ENCODE measurements around the gene ZFP90. TPM values are rescaled to one million over a fixed set of nuclear protein-coding genes. Genes with fewer than 3 reads are reported as not detected.

ZFP90 gene
- total RNA-seq, 2 donors from 2014 or later = 9.1 to 20.0 TPM

- DNase-seq (ENCODE audit: low spot score) = no peak
- no peaks in the 10 kb centered on the region for H3K36me3 ChIP-seq
- TF ChIP-seq CTCF (IDR thresholded peaks at IDR 0.05) = no peak
- no peak overlapping the region for H3K4me3 ChIP-seq
- no peaks in the 10 kb centered on the region for H3K27me3 ChIP-seq
- H3K9me3 ChIP-seq = no peaks in the 10 kb centered on the region
- H3K4me1 ChIP-seq = peaks cover 0 to 6% of the 10 kb centered on the region in 2 donors
- H3K27ac ChIP-seq = no peak overlapping the region
Observed at GRCh38 chr16:68510775-68511174, 28.3 kb upstream of the ZFP90 start.

- Histone ChIP-seq H3K27ac (no peak overlapping the region), H3K27me3 (no peaks in the 10 kb centered on the region), H3K9me3 (no peaks in the 10 kb centered on the region), H3K4me3 (no peak overlapping the region), H3K4me1 (peaks cover 0 to 6% of the 10 kb centered on the region in 2 donors), H3K36me3 (no peaks in the 10 kb centered on the region)
- no peak for TF ChIP-seq CTCF (IDR thresholded peaks at IDR 0.05)
- no peak for DNase-seq (ENCODE audit: low spot score)
Observed at GRCh38 chr16:68512183-68512582, 26.9 kb upstream of the ZFP90 start.

- no peak for TF ChIP-seq CTCF (IDR thresholded peaks at IDR 0.05)
- Histone ChIP-seq H3K4me3 (no peak overlapping the region), H3K4me1 (peaks cover 0 to 6% of the 10 kb centered on the region in 2 donors), H3K27me3 (no peaks in the 10 kb centered on the region), H3K9me3 (no peaks in the 10 kb centered on the region), H3K36me3 (no peaks in the 10 kb centered on the region), H3K27ac (no peak overlapping the region)
- no peak for DNase-seq (ENCODE audit: low spot score)
Observed at GRCh38 chr16:68512742-68513141, 26.3 kb upstream of the ZFP90 start.

- no peak overlapping the region for H3K27ac ChIP-seq
- no peaks in the 10 kb centered on the region for H3K9me3 ChIP-seq
- H3K4me1 ChIP-seq = peaks cover 0 to 6% of the 10 kb centered on the region in 2 donors
- no peaks in the 10 kb centered on the region for H3K27me3 ChIP-seq
- H3K36me3 ChIP-seq = no peaks in the 10 kb centered on the region
- DNase-seq (ENCODE audit: low spot score) = no peak
- H3K4me3 ChIP-seq = no peak overlapping the region
- no peak for TF ChIP-seq CTCF (IDR thresholded peaks at IDR 0.05)
Observed at GRCh38 chr16:68514511-68514910, 24.6 kb upstream of the ZFP90 start.

GRCh38 chr16:68517606-68518166 lies 21.4 kb upstream of the ZFP90 start:
- Histone ChIP-seq H3K27me3 (no peaks in the 10 kb centered on the region), H3K4me3 (no peak overlapping the region), H3K9me3 (no peaks in the 10 kb centered on the region), H3K36me3 (no peaks in the 10 kb centered on the region), H3K27ac (no peak overlapping the region), H3K4me1 (peaks cover 0 to 8% of the 10 kb centered on the region in 2 donors)
- TF ChIP-seq CTCF (IDR thresholded peaks at IDR 0.05) = no peak
- no peak for DNase-seq (ENCODE audit: low spot score)

GRCh38 chr16:68519225-68519745 lies 19.8 kb upstream of the ZFP90 start:
- Histone ChIP-seq H3K36me3 (no peaks in the 10 kb centered on the region), H3K27ac (no peak overlapping the region), H3K27me3 (no peaks in the 10 kb centered on the region), H3K9me3 (no peaks in the 10 kb centered on the region), H3K4me3 (no peak overlapping the region), H3K4me1 (peaks cover 0 to 8% of the 10 kb centered on the region in 2 donors)
- DNase-seq (ENCODE audit: low spot score) = no peak
- TF ChIP-seq CTCF (IDR thresholded peaks at IDR 0.05) = no peak

All from right atrium auricular region (tissue), 2 donors.